Astrocyte (in vitro differentiated cells and primary cell): ENCODE data around the gene SSH2.

Source experiments
- CTCF ChIP-seq: IDR thresholded peaks from 2 replicates; pipeline ENCODE4 v1.5.1; 2011; ENCODE audit warnings: low read depth, mild to moderate bottlenecking, inconsistent platforms, low read length, moderate library complexity; ENCODE audit not compliant: insufficient read depth
- EZH2 ChIP-seq: IDR thresholded peaks from 2 replicates; pipeline ENCODE4 v1.6.1; 2012; ENCODE audit warnings: mild to moderate bottlenecking, low read length, inconsistent platforms; ENCODE audit not compliant: insufficient read depth

DNA sequence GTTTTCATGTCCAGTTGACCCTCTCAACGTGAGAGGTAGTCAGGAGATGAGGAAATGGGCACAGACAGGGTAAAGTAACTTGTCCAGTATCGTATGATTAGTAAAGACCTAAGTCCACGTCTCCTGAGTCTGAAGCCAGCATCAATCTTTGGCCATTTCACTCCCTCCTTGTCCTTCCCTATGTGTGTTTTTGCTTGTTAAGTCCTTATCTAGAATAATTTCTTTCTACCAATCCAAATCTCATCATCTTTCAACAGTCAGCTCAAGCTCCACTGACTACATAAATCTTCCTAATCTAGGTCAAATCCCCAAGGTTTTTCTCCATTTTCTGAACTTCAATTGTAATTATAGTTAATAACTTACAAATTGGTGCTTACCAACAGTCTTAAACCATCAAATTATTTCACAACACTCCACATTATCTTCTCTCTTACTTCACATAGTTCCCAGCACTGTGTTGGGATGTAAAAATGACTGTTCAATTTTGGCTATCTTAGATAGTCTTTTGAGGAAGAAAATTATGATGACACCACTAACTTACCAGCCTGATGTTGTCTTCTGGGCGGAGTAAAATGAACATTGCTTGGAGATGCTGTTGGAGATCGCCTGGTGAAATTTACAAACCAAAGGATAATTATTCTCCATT lies 235.0 kb downstream of the SSH2 start:
- TF ChIP-seq CTCF, result no peak
- TF ChIP-seq EZH2, result no peak
